AG04450 (cell line): ENCODE measurements around the gene FRMD4A. TPM values are rescaled to one million over a fixed set of nuclear protein-coding genes. Genes with fewer than 3 reads are reported as not detected.

Experiments used
- CTCF ChIA-PET: fragments of 300-600, 350-600 bp; formaldehyde crosslinking; extraction: SDS; loops from one replicate; lab custom pipeline; 2022; ENCODE audit warnings: antibody characterized with exemption, inconsistent platforms; lab: Charles Lee
- POLR2A ChIA-PET: fragments of 350-600 bp; formaldehyde crosslinking; extraction: SDS; loops from one replicate; lab custom pipeline; 2021; ENCODE audit warnings: antibody characterized with exemption, inconsistent platforms; lab: Yijun Ruan, JAX
- DNase-seq: peaks from one replicate; pipeline ENCODE4 v3.0.0-alpha.2; 2011; ENCODE audit warnings: low read depth, low spot score
- H3K27ac ChIP-seq: one replicate; pipeline ENCODE4 v1.5.1; 2012; ENCODE audit warnings: low read depth, low read length, control low read depth
- H3K27me3 ChIP-seq: one replicate; pipeline ENCODE4 v1.6.0; 2012; ENCODE audit warnings: low read length; ENCODE audit not compliant: control insufficient read depth, insufficient read depth
- H3K4me3 ChIP-seq: 2 replicates; pipeline ENCODE4 v1.5.1; 2011; ENCODE audit warnings: mild to moderate bottlenecking, low read depth, low read length, control low read depth
- H3K9me3 ChIP-seq: 2 replicates; pipeline ENCODE4 v1.5.1; 2012; ENCODE audit warnings: low read length; ENCODE audit not compliant: control insufficient read depth, insufficient read depth
- CTCF ChIP-seq: IDR thresholded peaks from 2 replicates; pipeline ENCODE4 v1.5.1; 2011; ENCODE audit warnings: low read depth, low read length, control low read depth, inconsistent platforms
- polyA plus RNA-seq: library from polyadenylated mRNA; depleted of rRNA; stranded (reverse); fragments of >200 nt; gene quantifications from 2 replicates; pipeline ENCODE4 v1.2.3, GENCODE V29; 2011

FRMD4A gene
- polyA plus RNA-seq, 1 experiment = 45.7 TPM

GRCh38 chr10:14056610-14057332 lies 274.0 kb downstream of the FRMD4A start:
- DNase-seq = peak; percentile 86

GRCh38 chr10:14052931-14053330 lies 277.8 kb downstream of the FRMD4A start:
- CTCF ChIA-PET = interaction anchor here (1.0 kb wide), 1 partner anchor 8 kb away, joined by 3 read pairs; no protein-coding TSS in a partner anchor

More at GRCh38 chr10:14056610-14057332, 274.0 kb downstream of the FRMD4A start:
- TF ChIP-seq CTCF = no peak
- Histone ChIP-seq H3K4me3 (no peak overlapping the region), H3K27ac (peak overlapping the region; percentile 93), H3K27me3 (no peaks in the 10 kb centered on the region), H3K9me3 (peaks cover 3% of the 10 kb centered on the region; the same call in 1 of the 2 replicates)
- CTCF ChIA-PET = interaction anchor here (1.4 kb wide), 1 partner anchor 37 kb away, joined by 3 read pairs; no protein-coding TSS in a partner anchor
- POLR2A ChIA-PET = interaction anchor here (0.6 to 1.4 kb wide), 3 partner anchors 18 to 558 kb away, joined by 3 to 6 read pairs (median 5); no protein-coding TSS in a partner anchor

GRCh38 chr10:14050598-14050997 lies 280.1 kb downstream of the FRMD4A start:
- no peak for TF ChIP-seq CTCF
- ChIA-PET POLR2A (no interaction called here), CTCF (no interaction called here)

More at GRCh38 chr10:14052931-14053330, 277.8 kb downstream of the FRMD4A start:
- Histone ChIP-seq H3K27ac (no peak overlapping the region), H3K4me3 (no peak overlapping the region), H3K9me3 (peaks cover 3% of the 10 kb centered on the region; the same call in 1 of the 2 replicates), H3K27me3 (peaks cover 3% of the 10 kb centered on the region)
- TF ChIP-seq CTCF = no peak
- no peak for DNase-seq
- POLR2A ChIA-PET = no interaction called here

GRCh38 chr10:14048930-14049613 lies 281.7 kb downstream of the FRMD4A start:
- peaks cover 3% of the 10 kb centered on the region; the same call in 1 of the 2 replicates for H3K9me3 ChIP-seq
- ChIA-PET CTCF (interaction anchor here (0.7 kb wide), 1 partner anchor 137 kb away, joined by 3 read pairs; no protein-coding TSS in a partner anchor), POLR2A (no interaction called here)
- H3K27ac ChIP-seq = no peak overlapping the region
- DNase-seq = no peak
- H3K4me3 ChIP-seq = no peak overlapping the region
- no peak for TF ChIP-seq CTCF
- peaks cover 3% of the 10 kb centered on the region for H3K27me3 ChIP-seq

More at GRCh38 chr10:14050598-14050997, 280.1 kb downstream of the FRMD4A start:
- Histone ChIP-seq H3K27ac (no peak overlapping the region), H3K9me3 (peaks cover 3% of the 10 kb centered on the region; the same call in 1 of the 2 replicates), H3K27me3 (peaks cover 3% of the 10 kb centered on the region), H3K4me3 (no peak overlapping the region)
- DNase-seq = no peak
